Measurements from ENCODE around the gene EFNA5. TPM values are rescaled to one million over a fixed set of nuclear protein-coding genes. Genes with fewer than 3 reads are reported as not detected.

Gene EFNA5
- total RNA-seq, 2 experiments from 2014 or later: not detected

DNA sequence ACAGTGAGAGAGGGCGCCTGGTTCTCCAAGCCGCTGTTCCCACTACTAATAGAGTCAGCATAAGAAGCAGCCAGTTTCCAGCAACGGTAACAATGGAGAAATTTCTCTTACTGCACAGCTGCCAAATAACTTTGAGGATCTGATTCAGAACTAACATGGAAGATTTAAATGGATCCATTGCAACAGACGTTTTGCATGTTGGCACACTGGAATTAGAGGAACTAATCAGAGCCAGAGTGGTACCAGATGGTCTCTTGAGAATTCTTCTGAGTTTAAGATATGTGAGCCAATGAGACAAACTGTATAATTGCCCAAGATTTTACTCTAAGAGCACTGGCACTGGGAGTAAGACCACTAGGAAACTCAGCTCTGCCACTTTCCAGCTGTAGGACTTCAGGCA lies 186.5 kb downstream of the EFNA5 start:
- ATAC-seq (ENCODE audit: poor library complexity) (no peak), DNase-seq (no peak)
- CTCF ChIA-PET: no interaction called here
- POLR2A ChIA-PET: no interaction called here
- no peak overlapping the region for H3K4me3 ChIP-seq (ENCODE audit: low read length)
- H3K4me3 Mint-ChIP-seq: no peak overlapping the region
- no peak overlapping the region for H3K27ac Mint-ChIP-seq
- H3K36me3 ChIP-seq (ENCODE audit: insufficient read depth, low read length): no peaks in the 10 kb centered on the region
- H3K27me3 Mint-ChIP-seq: no peaks in the 10 kb centered on the region
- peaks cover 7% of the 10 kb centered on the region for H3K4me1 ChIP-seq (ENCODE audit: insufficient read depth, low read length)
- H3K4me1 Mint-ChIP-seq (ENCODE audit: low read depth): no peaks in the 10 kb centered on the region
- no peak overlapping the region for H3K27ac ChIP-seq (ENCODE audit: low read depth in 1 of 2, low read length in 2 of 2)
- no peaks in the 10 kb centered on the region for H3K27me3 ChIP-seq (ENCODE audit: control insufficient read depth in 1 of 2, insufficient read depth in 2 of 2, low read length in 2 of 2)
- H3K9me3 ChIP-seq (ENCODE audit: control insufficient read depth in 1 of 2, insufficient read depth in 1 of 2, low read length in 2 of 2): no peaks in the 10 kb centered on the region
- intact Hi-C loops (cut with DNase I, micrococcal nuclease): no loop called here
- H3K36me3 Mint-ChIP-seq (ENCODE audit: low read depth): no peaks in the 10 kb centered on the region
- TF ChIP-seq, protein P1, sequence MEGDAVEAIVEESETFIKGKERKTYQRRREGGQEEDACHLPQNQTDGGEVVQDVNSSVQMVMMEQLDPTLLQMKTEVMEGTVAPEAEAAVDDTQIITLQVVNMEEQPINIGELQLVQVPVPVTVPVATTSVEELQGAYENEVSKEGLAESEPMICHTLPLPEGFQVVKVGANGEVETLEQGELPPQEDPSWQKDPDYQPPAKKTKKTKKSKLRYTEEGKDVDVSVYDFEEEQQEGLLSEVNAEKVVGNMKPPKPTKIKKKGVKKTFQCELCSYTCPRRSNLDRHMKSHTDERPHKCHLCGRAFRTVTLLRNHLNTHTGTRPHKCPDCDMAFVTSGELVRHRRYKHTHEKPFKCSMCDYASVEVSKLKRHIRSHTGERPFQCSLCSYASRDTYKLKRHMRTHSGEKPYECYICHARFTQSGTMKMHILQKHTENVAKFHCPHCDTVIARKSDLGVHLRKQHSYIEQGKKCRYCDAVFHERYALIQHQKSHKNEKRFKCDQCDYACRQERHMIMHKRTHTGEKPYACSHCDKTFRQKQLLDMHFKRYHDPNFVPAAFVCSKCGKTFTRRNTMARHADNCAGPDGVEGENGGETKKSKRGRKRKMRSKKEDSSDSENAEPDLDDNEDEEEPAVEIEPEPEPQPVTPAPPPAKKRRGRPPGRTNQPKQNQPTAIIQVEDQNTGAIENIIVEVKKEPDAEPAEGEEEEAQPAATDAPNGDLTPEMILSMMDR (IDR thresholded peaks at IDR 0.05): no peak
- no peaks in the 10 kb centered on the region for H3K9me3 Mint-ChIP-seq

DNA sequence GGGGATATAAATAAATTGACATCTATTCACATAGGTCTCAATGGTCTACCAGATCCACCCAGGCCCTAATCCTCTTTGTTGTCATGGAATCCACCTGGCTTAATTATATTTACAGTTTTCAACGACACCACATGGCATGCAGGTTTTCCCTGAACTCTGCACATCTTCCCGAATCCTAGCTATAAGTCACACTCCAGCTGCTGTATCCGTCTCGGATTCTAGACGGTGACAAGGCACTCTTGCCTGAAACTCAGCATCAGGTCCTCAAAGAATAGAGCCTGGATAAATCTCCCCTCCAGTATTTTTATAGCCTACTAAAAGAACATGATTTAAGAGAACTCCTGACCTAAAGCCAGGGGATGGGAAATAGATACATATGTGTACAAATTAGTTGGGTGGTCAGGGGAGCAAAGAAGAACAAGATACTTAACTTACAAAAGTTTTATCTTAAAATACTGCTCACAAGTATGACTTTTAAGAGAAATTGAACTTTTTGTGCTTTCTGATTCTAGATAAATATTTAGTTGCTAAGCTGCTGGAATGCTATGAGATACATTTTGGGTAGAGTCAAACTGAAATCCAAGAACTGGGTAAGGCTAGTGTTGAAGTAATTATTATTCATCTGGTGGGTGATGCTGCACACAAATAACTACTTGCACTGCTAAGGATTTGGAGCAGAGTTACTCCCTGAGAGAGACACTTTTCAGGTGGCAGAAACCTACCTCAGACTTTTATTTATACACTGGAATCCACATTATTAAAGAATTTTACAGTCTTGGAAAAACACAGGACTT lies 187.3 kb downstream of the EFNA5 start:
- CTCF ChIA-PET: no interaction called here
- DNase-seq: no peak
- no peaks in the 10 kb centered on the region for H3K36me3 Mint-ChIP-seq (ENCODE audit: low read depth)

DNA sequence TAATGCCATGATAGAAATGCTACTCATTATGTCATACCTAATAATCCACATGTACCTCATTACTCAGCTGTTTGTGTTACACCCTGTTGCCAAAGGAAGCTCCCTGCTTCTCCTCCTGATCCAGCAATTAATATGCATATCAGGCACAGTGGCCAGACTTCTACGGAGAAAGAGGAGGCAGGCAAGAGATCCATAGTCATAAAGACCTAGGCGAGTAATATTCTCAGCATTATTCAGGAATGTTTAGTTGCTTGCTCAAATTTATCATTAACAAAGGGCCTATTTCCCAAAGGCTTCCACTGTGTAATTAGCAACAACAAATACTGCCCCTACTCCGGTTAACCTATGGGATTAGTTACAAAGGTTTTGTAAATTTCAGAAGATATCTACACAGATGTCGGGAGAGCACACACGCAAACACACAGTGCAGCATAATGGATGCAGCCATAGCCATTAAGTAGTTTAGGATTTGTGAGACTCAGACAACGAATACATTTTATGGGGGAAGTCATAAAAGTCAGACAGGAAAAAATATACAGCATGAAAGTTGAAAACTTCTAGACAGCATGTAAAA lies 192.6 kb downstream of the EFNA5 start:
- Histone ChIP-seq H3K9me3 (ENCODE audit: control insufficient read depth in 1 of 2, insufficient read depth in 1 of 2, low read length in 2 of 2) (no peaks in the 10 kb centered on the region), H3K27me3 (ENCODE audit: control insufficient read depth in 1 of 2, insufficient read depth in 2 of 2, low read length in 2 of 2) (no peaks in the 10 kb centered on the region), H3K27ac (ENCODE audit: low read depth in 1 of 2, low read length in 2 of 2) (no peak overlapping the region), H3K4me3 (ENCODE audit: low read length) (no peak overlapping the region), H3K36me3 (ENCODE audit: insufficient read depth, low read length) (no peaks in the 10 kb centered on the region), H3K4me1 (ENCODE audit: insufficient read depth, low read length) (no peaks in the 10 kb centered on the region)
- Mint-ChIP-seq H3K4me3 (no peak overlapping the region), H3K27me3 (no peaks in the 10 kb centered on the region), H3K36me3 (ENCODE audit: low read depth) (no peaks in the 10 kb centered on the region), H3K27ac (no peak overlapping the region), H3K4me1 (ENCODE audit: low read depth) (no peaks in the 10 kb centered on the region), H3K9me3 (no peaks in the 10 kb centered on the region)
- ATAC-seq (ENCODE audit: poor library complexity): no peak
- DNase-seq: no peak
- intact Hi-C loops (cut with DNase I, micrococcal nuclease): no loop called here
- POLR2A ChIA-PET: no interaction called here
- TF ChIP-seq, protein P1 (IDR thresholded peaks at IDR 0.05): no peak
- CTCF ChIA-PET: no interaction called here

More for the DNA sequence above, 187.3 kb downstream of the EFNA5 start:
- no peaks in the 10 kb centered on the region for H3K27me3 Mint-ChIP-seq
- Histone ChIP-seq H3K27me3 (ENCODE audit: control insufficient read depth in 1 of 2, insufficient read depth in 2 of 2, low read length in 2 of 2) (no peaks in the 10 kb centered on the region), H3K9me3 (ENCODE audit: control insufficient read depth in 1 of 2, insufficient read depth in 1 of 2, low read length in 2 of 2) (no peaks in the 10 kb centered on the region), H3K36me3 (ENCODE audit: insufficient read depth, low read length) (no peaks in the 10 kb centered on the region), H3K4me3 (ENCODE audit: low read length) (no peak overlapping the region), H3K27ac (ENCODE audit: low read depth in 1 of 2, low read length in 2 of 2) (no peak overlapping the region), H3K4me1 (ENCODE audit: insufficient read depth, low read length) (peaks cover 7% of the 10 kb centered on the region)
- H3K4me3 Mint-ChIP-seq: no peak overlapping the region
- H3K27ac Mint-ChIP-seq: no peak overlapping the region
- no peaks in the 10 kb centered on the region for H3K9me3 Mint-ChIP-seq
- no peaks in the 10 kb centered on the region for H3K4me1 Mint-ChIP-seq (ENCODE audit: low read depth)
- TF ChIP-seq, protein P1 (IDR thresholded peaks at IDR 0.05): no peak
- POLR2A ChIA-PET: no interaction called here
- ATAC-seq (ENCODE audit: poor library complexity): no peak
- intact Hi-C loops (cut with DNase I, micrococcal nuclease): no loop called here

Data from CD4-positive, alpha-beta T cell (primary cell).